OCI-LY3 (cell line): ENCODE measurements around the gene USPL1.

Source experiments
- CTCF ChIP-seq: fragments of 200-600, 300-600 bp; sonication (generic); IDR thresholded peaks from 2 replicates; pipeline ENCODE4 v1.5.1; 2014; ENCODE audit warnings: antibody characterized with exemption, low read length, low read depth
- EZH2phosphoT487 ChIP-seq: fragments of 200-600 bp; shearing (Covaris generic); IDR thresholded peaks from 2 replicates; pipeline ENCODE4 v1.6.1; 2018; ENCODE audit warnings: antibody characterized with exemption, mixed run types, low read depth

GRCh38 chr13:30572859-30573275, 44.9 kb upstream of the USPL1 start:
- TF ChIP-seq CTCF: peak; percentile 80
- TF ChIP-seq EZH2phosphoT487: no peak
